ES-I3 (cell line): ENCODE measurements around the gene SFPQ.

ENCODE experiments used
- H3K36me3 ChIP-seq: 2 replicates; pipeline ENCODE4 v1.6.1; 2013; ENCODE audit warnings: mild to moderate bottlenecking, low read length, control low read depth, moderate library complexity; ENCODE audit not compliant: insufficient read depth
- H3K4me1 ChIP-seq: 2 replicates; pipeline ENCODE4 v1.6.1; 2013; ENCODE audit warnings: mild to moderate bottlenecking, control low read depth, low read length; ENCODE audit not compliant: insufficient read depth
- H3K9ac ChIP-seq: 2 replicates; pipeline ENCODE4 v1.6.1; 2013; ENCODE audit warnings: low read depth, mild to moderate bottlenecking, low read length, moderate library complexity
- H3K9me3 ChIP-seq: 2 replicates; pipeline ENCODE4 v1.6.1; 2013; ENCODE audit warnings: mild to moderate bottlenecking, low read length, moderate library complexity; ENCODE audit not compliant: control insufficient read depth, insufficient read depth

SFPQ gene

DNA sequence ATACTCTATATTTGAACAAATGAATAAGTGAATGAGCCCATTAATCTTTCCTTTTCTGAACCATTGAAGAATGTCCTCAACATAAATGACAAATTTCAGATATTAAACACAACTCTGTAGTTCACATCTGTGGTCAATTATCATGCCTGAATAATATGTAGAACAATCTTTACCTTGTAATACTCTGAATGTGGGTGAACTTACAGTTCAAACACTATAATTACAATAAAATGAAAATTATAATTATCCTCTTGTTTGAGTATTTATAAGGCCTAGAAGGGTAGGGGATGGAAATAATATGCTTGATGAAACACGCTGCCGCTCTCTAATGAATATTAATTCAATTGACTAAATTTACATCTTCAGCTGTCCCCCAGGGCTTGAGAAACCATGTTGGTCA is 8.7 kb upstream of the SFPQ start:
- Histone ChIP-seq H3K4me1 (peaks cover 3% of the 10 kb centered on the region; the same call in 1 of the 2 replicates), H3K9me3 (no peaks in the 10 kb centered on the region), H3K9ac (no peak overlapping the region), H3K36me3 (no peaks in the 10 kb centered on the region)

DNA sequence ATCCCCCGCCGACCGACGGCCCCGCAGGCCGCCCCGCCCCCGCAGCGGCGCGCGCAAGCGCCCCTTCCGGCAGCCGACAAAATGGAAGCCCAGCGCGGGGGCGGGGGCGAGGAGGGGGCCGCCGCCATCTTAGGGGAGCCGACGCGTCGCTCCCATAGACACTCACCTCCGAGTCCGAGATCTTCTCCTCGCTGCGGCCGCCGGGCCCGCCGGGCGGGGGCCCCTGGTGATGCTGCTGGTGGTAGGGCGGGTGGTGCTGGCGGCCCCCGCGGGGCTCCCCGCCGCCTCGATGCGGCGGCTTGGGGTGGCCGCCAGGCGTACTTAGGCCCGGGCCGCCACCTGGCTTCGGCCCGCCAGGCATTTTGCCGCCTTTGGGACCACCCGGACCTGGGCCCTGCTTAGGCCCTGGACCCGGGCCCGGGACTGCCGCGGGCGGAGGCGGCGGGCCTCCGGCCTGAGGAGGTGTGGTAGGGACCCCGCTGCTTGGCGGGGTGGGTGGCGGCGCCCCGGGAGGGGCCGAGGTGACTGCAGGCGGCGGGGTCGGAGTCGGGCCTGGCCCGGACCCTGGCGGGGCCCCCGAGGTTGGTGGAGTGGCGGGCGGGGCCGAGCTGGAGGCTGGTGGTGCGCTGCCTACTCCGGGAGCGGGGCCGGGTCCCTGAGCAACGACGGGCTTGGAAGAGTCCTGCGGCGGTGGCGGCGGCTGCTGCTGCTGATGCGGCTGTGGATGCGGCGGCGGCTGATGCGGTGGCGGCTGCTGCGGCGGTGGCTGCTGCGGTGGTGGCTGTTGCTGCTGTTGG is 691 bp downstream of the SFPQ start:
- Histone ChIP-seq H3K4me1 (peaks cover 10% of the 10 kb centered on the region), H3K9me3 (no peaks in the 10 kb centered on the region), H3K36me3 (peaks cover 44% of the 10 kb centered on the region)

DNA sequence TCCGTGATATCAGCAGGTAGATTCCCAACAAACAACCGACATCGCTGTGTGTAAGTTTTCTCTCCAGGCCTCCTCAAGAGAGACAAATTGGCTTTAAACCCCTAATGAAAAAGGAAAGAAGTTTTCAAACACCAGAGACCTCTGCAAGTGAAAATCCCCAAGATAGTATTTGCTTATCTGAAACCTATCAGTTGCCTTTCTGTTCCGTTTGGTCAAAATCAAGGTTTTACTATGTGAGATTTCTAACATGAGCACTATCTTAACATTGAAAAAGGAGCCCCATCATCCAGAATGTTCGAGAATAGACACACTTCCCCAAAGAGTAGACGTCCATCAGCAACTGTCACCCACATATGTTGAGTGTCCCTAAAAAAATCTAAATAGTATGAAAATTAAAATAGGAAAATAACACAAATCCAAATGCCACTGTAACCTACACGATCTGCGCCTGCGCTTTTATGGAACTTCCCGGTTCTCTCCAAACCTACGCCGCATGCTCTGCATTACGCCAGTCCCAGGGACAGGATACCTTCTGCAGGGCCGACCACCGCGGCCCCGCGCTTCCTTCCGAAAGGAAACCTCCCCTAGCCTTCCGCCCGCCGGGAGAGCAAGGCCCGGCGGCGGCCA is 1.4 kb downstream of the SFPQ start:
- peak overlapping the region; percentile 89 for H3K9ac ChIP-seq
- H3K36me3 ChIP-seq, result peaks cover 52% of the 10 kb centered on the region
- peaks cover 14% of the 10 kb centered on the region for H3K4me1 ChIP-seq
- H3K9me3 ChIP-seq, result no peaks in the 10 kb centered on the region

More for the DNA sequence above, 691 bp downstream of the SFPQ start:
- H3K9ac ChIP-seq, result peak overlapping the region; percentile 89

DNA sequence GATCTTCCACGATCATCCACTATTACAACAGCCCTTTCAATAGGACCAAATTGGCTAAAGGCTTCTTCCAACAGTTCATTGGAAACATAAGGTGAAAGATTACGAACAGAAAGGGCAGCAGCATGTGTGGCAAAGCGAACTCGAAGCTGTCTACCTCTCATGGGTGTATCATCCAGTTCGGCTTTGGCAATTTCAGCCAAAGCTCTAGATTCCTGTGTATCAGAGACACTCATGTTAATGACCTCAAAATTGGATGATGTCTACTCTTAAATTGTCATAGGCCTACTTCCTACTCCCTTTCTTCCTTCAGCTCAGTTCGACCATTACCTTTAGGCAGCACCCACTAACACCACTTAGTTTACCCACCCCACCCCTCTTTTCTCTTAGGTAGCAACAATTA is 2.2 kb downstream of the SFPQ start:
- peaks cover 16% of the 10 kb centered on the region for H3K4me1 ChIP-seq
- H3K36me3 ChIP-seq, result peaks cover 58% of the 10 kb centered on the region
- H3K9me3 ChIP-seq, result no peaks in the 10 kb centered on the region

DNA sequence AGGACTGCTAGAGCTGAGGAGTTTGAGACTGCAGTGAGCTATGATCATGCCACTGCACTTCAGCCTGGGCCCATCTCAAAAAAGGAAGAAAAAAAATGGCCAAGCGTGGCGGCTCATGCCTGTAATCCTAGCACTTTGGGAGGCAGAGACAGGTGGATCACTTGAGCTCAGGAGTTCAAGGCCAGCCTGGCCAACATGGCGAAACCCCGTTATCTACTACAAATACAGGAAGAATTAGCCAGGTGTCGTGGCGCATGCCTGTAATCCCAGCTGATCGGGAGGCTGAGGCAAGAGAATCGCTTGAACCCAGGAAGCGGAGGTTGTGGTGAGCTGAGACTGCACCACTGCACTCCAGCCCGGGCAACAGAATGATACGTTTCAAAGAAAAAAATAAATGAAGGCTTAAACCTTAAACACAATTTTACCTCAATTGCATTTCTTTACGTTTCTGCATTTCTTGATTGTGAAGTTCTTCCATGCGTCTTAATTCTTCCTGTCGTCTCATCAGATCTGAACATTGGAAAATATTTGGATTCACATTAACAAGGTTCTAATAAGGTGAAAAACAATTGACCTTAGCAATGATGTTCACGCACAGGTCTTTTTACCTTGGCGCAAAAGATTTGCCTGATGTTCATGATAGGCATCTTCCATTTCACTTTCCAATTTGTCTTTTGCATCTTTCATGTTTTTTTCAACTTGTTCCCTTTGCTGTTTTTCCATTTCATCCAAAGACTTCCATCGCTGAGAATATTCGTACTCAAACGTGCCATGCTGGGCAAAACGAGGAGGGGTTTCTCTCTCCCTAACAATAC is 4.2 kb downstream of the SFPQ start:
- Histone ChIP-seq H3K9ac (no peak overlapping the region), H3K9me3 (no peaks in the 10 kb centered on the region), H3K36me3 (peaks cover 75% of the 10 kb centered on the region), H3K4me1 (peaks cover 16% of the 10 kb centered on the region)

More for the DNA sequence above, 2.2 kb downstream of the SFPQ start:
- peak overlapping the region; percentile 89; the same call in 1 of the 2 replicates for H3K9ac ChIP-seq

DNA sequence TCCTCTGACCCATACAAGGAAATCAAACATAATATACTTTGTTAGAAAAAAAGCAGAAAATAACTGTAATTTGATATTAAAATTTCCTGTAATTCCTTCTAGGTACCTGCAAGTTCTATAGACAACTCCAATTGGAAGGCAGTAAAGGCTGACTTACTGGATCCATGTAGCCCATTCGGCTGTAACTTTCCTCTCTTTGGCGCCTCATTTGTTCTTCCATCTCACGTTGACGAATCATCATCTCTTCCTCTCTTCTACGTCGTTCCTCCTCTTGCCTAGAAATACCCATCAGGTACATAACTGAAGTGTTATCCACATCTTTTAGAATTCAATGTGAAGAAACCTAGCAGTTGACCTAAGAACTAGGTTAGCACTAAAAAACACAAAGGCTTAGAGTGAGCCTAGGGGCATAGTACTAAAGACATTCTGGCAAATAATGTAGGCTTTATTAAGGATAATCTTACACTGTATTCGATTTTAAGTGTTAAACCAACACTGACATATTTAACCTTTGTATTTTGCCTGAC is 5.1 kb downstream of the SFPQ start:
- peaks cover 16% of the 10 kb centered on the region for H3K4me1 ChIP-seq
- no peaks in the 10 kb centered on the region for H3K9me3 ChIP-seq
- H3K36me3 ChIP-seq, result peaks cover 84% of the 10 kb centered on the region
- H3K9ac ChIP-seq, result no peak overlapping the region

DNA sequence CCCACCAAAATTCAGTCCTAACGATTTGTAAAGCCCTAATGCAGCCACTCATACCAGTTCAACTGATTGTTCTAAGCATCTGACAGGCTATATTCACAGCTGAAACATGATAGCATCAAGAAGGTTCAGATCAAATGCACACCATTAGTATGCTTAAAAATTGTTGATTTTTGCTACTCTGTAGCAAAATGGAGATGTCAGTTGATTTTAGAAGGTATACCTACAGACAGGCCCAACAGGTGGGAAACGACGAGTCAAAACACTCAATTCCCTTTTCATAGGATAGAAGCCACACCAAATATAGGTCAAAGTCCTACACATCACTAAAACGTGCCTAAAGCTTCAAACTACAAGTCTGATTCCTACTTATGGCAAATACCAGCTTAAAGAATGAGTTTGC is 6.7 kb downstream of the SFPQ start:
- peaks cover 16% of the 10 kb centered on the region for H3K4me1 ChIP-seq

DNA sequence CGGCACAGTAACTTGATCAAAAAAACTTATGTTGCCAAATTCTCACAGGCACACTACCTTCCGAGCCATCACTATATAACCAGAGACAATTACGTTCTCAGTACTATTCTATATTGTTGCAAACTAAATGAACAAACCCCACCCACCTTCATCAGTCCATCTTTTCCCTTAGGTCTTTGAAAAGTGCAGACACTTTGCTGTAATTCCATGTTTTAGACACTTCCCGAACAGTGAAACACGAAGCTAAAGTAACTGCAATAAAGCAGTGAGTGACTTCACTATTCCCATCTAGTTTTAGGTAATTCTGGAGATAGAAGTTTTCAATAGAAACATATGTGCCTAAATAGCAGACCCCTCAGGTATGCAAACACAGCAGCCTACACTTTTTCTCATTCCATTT is 7.7 kb downstream of the SFPQ start:
- Histone ChIP-seq H3K9ac (no peak overlapping the region), H3K9me3 (no peaks in the 10 kb centered on the region), H3K4me1 (peaks cover 10% of the 10 kb centered on the region), H3K36me3 (peaks cover 92% of the 10 kb centered on the region)

More for the DNA sequence above, 6.7 kb downstream of the SFPQ start:
- Histone ChIP-seq H3K9ac (no peak overlapping the region), H3K36me3 (peaks cover 92% of the 10 kb centered on the region), H3K9me3 (no peaks in the 10 kb centered on the region)

DNA sequence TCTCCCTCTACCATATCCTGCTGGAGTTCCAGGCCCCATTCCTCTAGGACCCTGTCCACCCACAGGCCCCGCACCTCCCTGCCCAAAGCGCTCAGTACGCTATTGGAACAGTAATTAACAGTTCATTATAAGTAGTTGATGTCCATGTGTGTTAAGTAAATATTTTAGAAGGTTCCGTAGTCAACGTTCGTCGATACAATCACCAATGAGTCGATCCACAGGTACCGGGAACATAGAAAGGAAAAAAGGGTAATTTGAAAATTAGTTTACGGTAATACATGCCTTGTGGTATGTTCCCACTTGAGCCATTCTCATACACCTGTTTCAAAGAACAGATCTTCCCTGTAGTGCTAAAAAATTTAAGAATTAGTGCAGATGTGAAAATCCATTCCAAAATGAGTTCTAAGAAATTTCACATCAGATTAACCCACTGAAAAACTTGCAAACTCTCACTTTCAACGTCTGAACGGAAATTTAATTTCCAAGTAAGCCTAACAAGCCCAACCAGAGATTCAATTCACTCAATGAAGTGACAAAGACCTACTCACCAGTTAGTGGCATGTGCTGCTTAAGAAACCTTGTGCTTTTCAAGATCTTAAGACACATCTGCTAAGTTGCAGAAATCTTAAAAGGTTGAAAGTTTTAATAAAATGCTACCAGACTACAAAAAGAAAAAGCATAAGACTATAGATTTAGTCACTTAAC is 8.3 kb downstream of the SFPQ start:
- Histone ChIP-seq H3K9me3 (no peaks in the 10 kb centered on the region), H3K4me1 (peaks cover 10% of the 10 kb centered on the region), H3K9ac (no peak overlapping the region), H3K36me3 (peaks cover 92% of the 10 kb centered on the region)

DNA sequence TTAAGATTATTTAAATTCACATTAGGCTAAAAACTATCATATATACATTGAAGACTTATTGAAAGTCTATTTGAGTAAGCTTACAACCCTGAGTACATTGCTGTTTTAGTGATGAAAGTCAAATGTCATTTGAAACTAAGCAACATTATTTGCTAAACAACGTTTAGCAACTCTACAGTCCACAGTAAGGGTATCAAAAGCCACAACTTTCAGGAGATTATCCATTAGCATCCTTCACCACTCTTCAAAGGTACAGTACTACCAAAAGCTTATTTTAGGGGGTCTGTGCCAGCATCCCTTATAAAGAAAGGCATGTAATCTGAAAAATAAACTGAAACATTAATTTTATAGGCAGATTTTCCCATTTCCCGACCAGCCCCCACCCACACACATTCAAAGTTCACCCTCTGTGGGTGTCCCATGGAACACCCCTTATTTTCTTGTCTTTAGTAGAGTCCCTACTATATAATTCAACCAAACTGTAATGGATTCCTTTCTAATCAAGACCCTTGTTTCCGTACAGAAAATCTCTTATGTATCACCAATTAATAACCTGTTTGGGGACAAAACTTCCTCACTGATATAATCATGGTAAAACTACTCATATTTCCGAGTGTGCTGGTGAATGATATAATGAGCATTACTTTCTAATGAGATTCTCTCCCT is 11.0 kb downstream of the SFPQ start:
- no peak overlapping the region for H3K9ac ChIP-seq
- H3K4me1 ChIP-seq, result peaks cover 5% of the 10 kb centered on the region
- H3K36me3 ChIP-seq, result peaks cover 84% of the 10 kb centered on the region
- no peaks in the 10 kb centered on the region for H3K9me3 ChIP-seq

DNA sequence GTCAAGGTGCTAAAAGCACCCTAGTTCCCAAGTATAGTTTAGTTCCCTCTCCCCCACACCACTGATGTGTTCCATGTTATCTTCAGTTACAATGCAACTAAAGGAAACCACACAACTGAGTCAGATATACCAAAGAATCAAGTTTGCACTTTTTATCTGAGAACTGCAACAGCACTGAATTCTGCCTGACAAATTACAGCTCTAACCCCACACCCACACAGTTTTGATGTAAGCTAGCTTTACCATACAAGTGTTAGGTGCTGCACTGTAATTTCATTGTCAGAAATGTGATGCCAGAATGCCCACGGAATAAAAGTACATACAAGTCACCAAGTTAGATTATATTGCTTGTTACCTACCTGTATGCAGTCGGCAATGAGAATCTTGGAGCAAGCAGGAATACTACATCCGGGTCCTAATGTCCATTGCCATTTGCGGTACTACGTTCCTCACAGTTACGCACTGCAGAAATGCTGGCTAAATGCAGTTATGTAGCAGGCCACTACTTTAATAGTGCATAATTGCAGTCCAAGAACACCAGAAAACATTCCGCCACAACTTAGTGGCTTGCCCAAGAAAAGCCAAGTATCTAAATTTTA is 12.1 kb downstream of the SFPQ start:
- Histone ChIP-seq H3K36me3 (peaks cover 76% of the 10 kb centered on the region), H3K9me3 (no peaks in the 10 kb centered on the region), H3K9ac (no peak overlapping the region), H3K4me1 (no peaks in the 10 kb centered on the region; the same call in 1 of the 2 replicates)

DNA sequence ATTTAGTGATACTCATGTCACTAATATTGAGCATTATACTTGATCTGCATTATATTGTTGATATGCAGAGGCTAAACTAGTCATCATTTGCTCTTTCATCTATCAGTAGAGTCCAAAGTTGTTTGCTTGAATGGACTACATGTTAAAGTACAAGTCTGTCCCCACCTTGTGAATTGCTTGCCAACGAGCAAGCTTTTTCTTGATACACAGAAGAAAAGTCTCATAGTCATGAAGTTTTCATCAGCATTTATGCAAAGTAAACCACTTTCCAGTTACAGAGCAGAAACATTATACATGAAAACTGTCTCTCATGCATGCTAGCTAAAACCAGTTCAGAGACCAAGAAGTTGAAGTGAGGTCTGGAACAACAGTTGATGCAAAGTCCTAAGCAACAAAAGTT is 13.0 kb downstream of the SFPQ start:
- no peaks in the 10 kb centered on the region for H3K9me3 ChIP-seq
- no peaks in the 10 kb centered on the region; the same call in 1 of the 2 replicates for H3K4me1 ChIP-seq
- peaks cover 75% of the 10 kb centered on the region for H3K36me3 ChIP-seq
- no peak overlapping the region for H3K9ac ChIP-seq

DNA sequence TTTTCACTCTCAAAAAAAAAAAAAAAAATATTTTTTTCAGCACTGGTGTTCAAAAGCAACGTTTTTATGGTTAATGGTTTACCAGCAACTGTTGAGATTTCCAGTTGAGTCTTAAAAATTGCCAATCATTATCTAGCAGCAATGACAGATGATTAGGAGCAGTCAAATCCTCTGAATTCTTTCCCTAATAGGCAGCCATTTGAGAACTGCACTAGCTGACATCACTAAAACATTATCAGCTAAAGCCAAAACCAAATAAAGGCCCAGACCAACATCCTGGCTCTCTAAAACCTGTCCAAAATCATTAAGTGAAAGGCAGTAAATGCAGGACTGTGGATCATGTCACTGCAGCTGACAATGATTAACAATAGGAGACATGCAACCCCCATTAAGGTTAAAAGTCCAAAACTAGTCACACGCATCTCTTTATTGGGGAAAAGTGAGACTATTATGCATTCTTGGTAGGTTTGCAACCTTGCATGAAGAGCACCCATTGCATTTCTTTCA is 14.0 kb downstream of the SFPQ start:
- Histone ChIP-seq H3K9ac (no peak overlapping the region), H3K4me1 (no peaks in the 10 kb centered on the region; the same call in 1 of the 2 replicates), H3K36me3 (peaks cover 67% of the 10 kb centered on the region), H3K9me3 (no peaks in the 10 kb centered on the region)
